Tracheal epithelial cell (primary cell): ENCODE results near the gene ACOD1. TPM values are rescaled to one million over a fixed set of nuclear protein-coding genes. Genes with fewer than 3 reads are reported as not detected.

Experiments used
- total RNA-seq: library from RNA; depleted of rRNA; stranded (reverse); fragments of >200 nt; gene quantifications from 2 replicates; pipeline ENCODE4 v1.2.1, GENCODE V29; 2014

Gene ACOD1
- not detected in 2 replicates for total RNA-seq

DNA sequence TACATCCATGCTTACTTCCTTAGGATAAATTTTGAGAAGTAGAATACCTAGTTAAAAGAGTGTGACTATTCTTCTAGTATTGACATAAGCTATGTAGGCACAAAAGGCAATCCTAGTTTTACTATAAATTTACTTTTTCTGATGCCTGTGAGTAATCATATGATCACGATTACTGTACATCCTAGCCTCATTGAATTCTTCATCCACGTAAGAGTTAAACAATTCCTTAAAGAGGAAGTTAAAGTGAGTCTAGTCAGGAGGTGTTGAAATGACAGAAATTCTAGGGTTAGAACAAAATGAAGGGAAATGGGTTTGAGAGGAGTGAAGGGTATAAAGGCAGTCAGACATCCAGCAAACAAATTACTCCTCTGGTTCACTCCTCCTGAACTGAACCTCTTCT, at the start of gene ACOD1:
Gene ACOD1 (plus strand): TSS at position 363 of the 400 bp plus-strand sequence. CDS start 48 bp downstream, outside the sequence.

DNA sequence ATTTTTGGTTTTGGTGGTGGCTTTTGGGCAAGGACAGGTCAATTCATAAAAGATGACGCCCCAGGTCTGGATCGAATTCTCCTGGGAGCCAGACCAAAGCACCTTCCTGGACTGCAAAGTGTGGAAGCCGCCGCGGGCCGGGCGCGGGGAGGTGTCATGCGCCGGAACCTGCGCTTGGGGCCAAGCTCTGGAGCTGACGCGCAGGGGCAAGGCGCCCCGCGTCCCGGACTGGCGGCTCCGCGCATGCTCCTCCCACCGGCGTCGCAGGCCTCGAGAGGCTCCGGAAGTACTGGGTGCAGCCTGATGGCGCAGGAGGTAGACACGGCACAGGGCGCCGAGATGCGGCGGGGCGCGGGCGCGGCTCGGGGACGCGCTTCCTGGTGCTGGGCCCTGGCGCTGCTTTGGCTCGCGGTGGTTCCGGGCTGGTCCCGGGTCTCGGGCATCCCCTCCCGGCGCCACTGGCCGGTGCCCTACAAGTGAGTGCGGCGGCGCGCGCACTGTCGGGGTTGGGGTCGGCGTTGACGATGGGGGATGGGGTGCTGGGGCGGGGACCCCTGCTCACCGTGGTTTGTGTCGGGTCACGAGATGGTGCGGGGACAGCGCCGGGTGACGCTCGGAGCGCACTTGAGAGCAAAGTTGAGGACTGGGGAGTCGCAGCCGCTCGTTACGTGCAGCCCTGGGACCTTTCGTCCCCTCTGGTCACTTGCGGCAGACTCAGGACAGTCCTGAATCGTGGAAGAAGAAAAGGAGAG, 43.7 kb downstream of the ACOD1 start, which contains the start of gene CLN5:
Gene CLN5 (plus strand): TSS at position 286 of the 752 bp plus-strand sequence. CDS start 18 bp downstream, at position 304.

Other genes starting within 250 kb of the ACOD1 start
- 21.0 and 24.1 TPM in 2 replicates for gene KCTD12, start 62.1 kb upstream of the ACOD1 start, total RNA-seq
- gene CLN5, start 43.6 kb downstream of the ACOD1 start, total RNA-seq: 25.8 and 28.6 TPM in 2 replicates
- gene FBXL3, start 78.6 kb downstream of the ACOD1 start, total RNA-seq: 42.4 and 43.6 TPM in 2 replicates